H9 (cell line): Measurements from ENCODE around the gene MAP7D3. TPM values are rescaled to one million over a fixed set of nuclear protein-coding genes. Genes with fewer than 3 reads are reported as not detected.

ENCODE experiments used
- DNase-seq: peaks from one replicate; pipeline ENCODE4 v3.0.0-alpha.2; 2017
- H2AFZ ChIP-seq: one replicate; pipeline ENCODE4 v1.6.1; 2013; ENCODE audit warnings: mild to moderate bottlenecking, low read length, control low read depth, moderate library complexity
- H2AK5ac ChIP-seq: 2 replicates; pipeline ENCODE4 v1.6.1; 2013; ENCODE audit warnings: low read length, control low read depth, mixed read lengths; ENCODE audit not compliant: insufficient read length
- H2BK120ac ChIP-seq: one replicate; pipeline ENCODE4 v1.6.1; 2013; ENCODE audit warnings: low read depth, mild to moderate bottlenecking, low read length, control low read depth, inconsistent platforms; ENCODE audit not compliant: poor library complexity, severe bottlenecking
- H2BK12ac ChIP-seq: 2 replicates; pipeline ENCODE4 v1.6.1; 2013; ENCODE audit warnings: low read length, control low read depth, mixed read lengths, low read depth; ENCODE audit not compliant: insufficient read length
- H2BK15ac ChIP-seq: 2 replicates; pipeline ENCODE4 v1.6.1; 2013; ENCODE audit warnings: low read depth, low read length, control low read depth
- H2BK20ac ChIP-seq: one replicate; pipeline ENCODE4 v1.6.1; 2013; ENCODE audit warnings: low read depth, mild to moderate bottlenecking, low read length, control low read depth, inconsistent platforms; ENCODE audit not compliant: poor library complexity, severe bottlenecking
- H2BK5ac ChIP-seq: 2 replicates; pipeline ENCODE4 v1.6.1; 2013; ENCODE audit warnings: low read length, control low read depth, mixed read lengths; ENCODE audit not compliant: insufficient read length
- H3K14ac ChIP-seq: 2 replicates; pipeline ENCODE4 v1.6.1; 2013; ENCODE audit warnings: low read length, control low read depth; ENCODE audit not compliant: insufficient read depth
- H3K18ac ChIP-seq: 2 replicates; pipeline ENCODE4 v1.6.1; 2013; ENCODE audit warnings: low read depth, mild to moderate bottlenecking, mixed read lengths, low read length, control low read depth; ENCODE audit not compliant: insufficient read length
- H3K23ac ChIP-seq: 2 replicates; pipeline ENCODE4 v1.6.1; 2013; ENCODE audit warnings: low read length, control low read depth, mixed read lengths, low read depth; ENCODE audit not compliant: insufficient read length
- H3K23me2 ChIP-seq: 2 replicates; pipeline ENCODE4 v1.6.1; 2013; ENCODE audit warnings: low read depth, mild to moderate bottlenecking, mixed read lengths, low read length, control low read depth; ENCODE audit not compliant: insufficient read length, poor library complexity, severe bottlenecking
- H3K27ac ChIP-seq: 2 replicates; pipeline ENCODE4 v1.5.1; 2013; ENCODE audit warnings: low read length, control low read depth, mixed read lengths, low read depth; ENCODE audit not compliant: insufficient read length
- H3K27me3 ChIP-seq: 2 replicates; pipeline ENCODE4 v1.6.1; 2013; ENCODE audit warnings: low read length, control low read depth, inconsistent platforms; ENCODE audit not compliant: insufficient read depth
- H3K4ac ChIP-seq: 2 replicates; pipeline ENCODE4 v1.6.1; 2013; ENCODE audit warnings: low read depth, mild to moderate bottlenecking, control low read depth, inconsistent platforms, low read length, moderate library complexity
- H3K4me1 ChIP-seq: 2 replicates; pipeline ENCODE4 v1.6.1; 2013; ENCODE audit warnings: low read length, control low read depth, inconsistent platforms; ENCODE audit not compliant: insufficient read depth
- H3K4me2 ChIP-seq: 2 replicates; pipeline ENCODE4 v1.6.1; 2013; ENCODE audit warnings: low read length, control low read depth, mixed read lengths; ENCODE audit not compliant: insufficient read length, insufficient read depth
- H3K56ac ChIP-seq: 2 replicates; pipeline ENCODE4 v1.6.1; 2013; ENCODE audit warnings: low read depth, mild to moderate bottlenecking, mixed read lengths, low read length, control low read depth; ENCODE audit not compliant: insufficient read length
- H3K79me1 ChIP-seq: 2 replicates; pipeline ENCODE4 v1.6.1; 2013; ENCODE audit warnings: low read depth, mild to moderate bottlenecking, moderate library complexity, low read length, control low read depth, inconsistent platforms; ENCODE audit not compliant: insufficient read depth, poor library complexity, severe bottlenecking
- H3K79me2 ChIP-seq: 2 replicates; pipeline ENCODE4 v1.6.1; 2013; ENCODE audit warnings: low read length, control low read depth, inconsistent platforms; ENCODE audit not compliant: insufficient read depth
- H3K9ac ChIP-seq: 2 replicates; pipeline ENCODE4 v1.6.1; 2013; ENCODE audit warnings: low read length, control low read depth, mixed read lengths; ENCODE audit not compliant: insufficient read length; ENCODE audit errors: extremely low read depth
- H3K9me3 ChIP-seq: one replicate; pipeline ENCODE4 v1.6.1; 2013; ENCODE audit warnings: low read depth, low read length, inconsistent platforms; ENCODE audit not compliant: control insufficient read depth
- H3T11ph ChIP-seq: one replicate; pipeline ENCODE4 v1.6.1; 2013; ENCODE audit warnings: mild to moderate bottlenecking, low read length, control low read depth, inconsistent platforms
- H4K20me1 ChIP-seq: one replicate; pipeline ENCODE4 v1.6.1; 2013; ENCODE audit not compliant: control insufficient read depth, insufficient read length, insufficient read depth
- H4K5ac ChIP-seq: 2 replicates; pipeline ENCODE4 v1.6.1; 2013; ENCODE audit warnings: low read depth, mild to moderate bottlenecking, mixed read lengths, low read length, control low read depth; ENCODE audit not compliant: insufficient read length
- H4K8ac ChIP-seq: replicated peaks from 2 replicates; pipeline ENCODE4 v1.6.1; 2013; ENCODE audit warnings: low read length, control low read depth, mixed read lengths, low read depth; ENCODE audit not compliant: insufficient read length
- H4K91ac ChIP-seq: 2 replicates; pipeline ENCODE4 v1.6.1; 2013; ENCODE audit warnings: low read depth, mild to moderate bottlenecking, moderate library complexity, mixed read lengths, low read length, control low read depth; ENCODE audit not compliant: insufficient read length
- H3K27ac Mint-ChIP-seq, 3 experiments: 2 replicates in 2 of 3; 3 replicates in 1 of 3; pipeline ENCODE4 v1.8.0; 2020 to 2021; ENCODE audit warnings: mixed read lengths in 3 of 3, mild to moderate bottlenecking in 1 of 3, moderate library complexity in 1 of 3
- H3K27me3 Mint-ChIP-seq: 2 replicates; pipeline ENCODE4 v1.8.0; 2021; ENCODE audit warnings: low read depth, mild to moderate bottlenecking, moderate library complexity, mixed read lengths
- H3K36me3 Mint-ChIP-seq, 3 experiments: 2 replicates in 2 of 3; 3 replicates in 1 of 3; pipeline ENCODE4 v1.8.0; 2020 to 2021; ENCODE audit warnings: low read depth in 3 of 3, mixed read lengths in 3 of 3; ENCODE audit not compliant: insufficient read depth in 1 of 3
- H3K4me1 Mint-ChIP-seq, 2 experiments: 2 replicates each; pipeline ENCODE4 v1.8.0; 2020; ENCODE audit warnings: mixed read lengths in 2 of 2
- H3K4me3 Mint-ChIP-seq, 2 experiments: 2 replicates in 1 of 2; 3 replicates in 1 of 2; pipeline ENCODE4 v1.8.0; 2020 to 2021; ENCODE audit warnings: mild to moderate bottlenecking in 2 of 2, mixed read lengths in 2 of 2, moderate library complexity in 1 of 2
- H3K9me3 Mint-ChIP-seq, 2 experiments: 2 replicates in 1 of 2; 3 replicates in 1 of 2; pipeline ENCODE4 v1.8.0; 2020; ENCODE audit warnings: mild to moderate bottlenecking in 2 of 2, mixed read lengths in 2 of 2, moderate library complexity in 1 of 2
- WGBS: extraction: QIAGEN DNeasy Blood & Tissue Kit; methylation state at CpG from one replicate; pipeline ENCODE4 v1.1.7; 2013; ENCODE audit warnings: missing lambda C conversion rate, low lambda C conversion rate, mixed read lengths; ENCODE audit not compliant: insufficient read length; ENCODE audit errors: extremely low coverage; 5-methylcytosine and 5-hydroxymethylcytosine counted together
- total RNA-seq: library from RNA; stranded (reverse); gene quantifications from 2 replicates; pipeline ENCODE4 v1.2.1, GENCODE V29; 2021
- TF ChIP-seq, protein P1 (sequence below): fragments of 200-600 bp; sonication (generic); conservative IDR thresholded peaks from 3 replicates; pipeline ENCODE4 v1.8.0; 2021; ENCODE audit warnings: antibody characterized with exemption, mild to moderate bottlenecking

MAP7D3 gene
- total RNA-seq, 1 experiment from 2014 or later: 15.2 TPM

DNA sequence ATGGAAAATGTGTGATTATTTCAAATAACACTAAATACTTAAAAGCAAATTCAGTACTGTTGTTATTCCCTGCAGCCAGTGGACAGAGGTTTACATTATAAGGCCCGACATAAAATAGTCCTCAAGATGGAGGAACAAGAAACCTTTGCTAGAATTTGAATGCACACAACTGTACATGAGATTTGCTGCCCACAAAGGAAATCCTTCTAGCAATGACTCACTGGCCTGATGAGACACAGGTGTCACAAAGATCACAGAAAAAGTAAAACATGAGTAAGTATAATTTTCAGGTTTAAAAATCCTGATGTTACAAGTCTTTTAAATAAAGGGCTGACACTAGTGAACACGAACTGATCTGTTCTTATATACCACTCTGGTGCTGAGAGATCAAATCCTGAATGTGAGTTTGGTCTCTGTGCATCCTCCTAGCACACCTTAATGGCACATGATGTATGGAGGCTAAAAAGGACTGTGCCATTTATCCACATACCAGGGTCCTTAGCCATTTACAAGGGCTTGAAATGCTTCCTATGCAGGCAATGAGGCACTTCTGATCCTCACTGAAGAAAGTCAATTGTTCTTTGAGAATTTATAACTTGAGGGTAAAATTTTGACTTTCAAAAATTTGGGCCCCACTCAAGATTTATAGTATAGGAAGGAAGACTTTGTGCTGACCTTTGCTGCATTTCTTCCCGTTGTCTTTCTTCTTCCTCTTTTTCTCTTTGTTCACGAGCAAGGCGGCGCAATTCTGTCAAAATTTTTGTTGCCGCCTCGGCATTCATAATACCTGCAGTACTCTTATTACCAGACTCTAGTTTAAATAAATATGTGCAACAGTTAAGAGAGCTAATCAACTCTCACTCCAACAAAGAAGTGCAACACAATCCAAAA lies 23.0 kb downstream of the MAP7D3 start:
- peaks cover 24 to 68% (median 62%) of the 10 kb centered on the region in 3 experiments for H3K36me3 Mint-ChIP-seq
- Histone ChIP-seq H3K79me1 (no peaks in the 10 kb centered on the region), H3K23me2 (no peaks in the 10 kb centered on the region), H2BK15ac (no peak overlapping the region), H4K91ac (no peak overlapping the region), H2BK120ac (no peak overlapping the region), H3K27me3 (no peaks in the 10 kb centered on the region), H3K14ac (no peak overlapping the region), H2BK5ac (no peak overlapping the region), H3K4me2 (no peak overlapping the region), H4K5ac (no peak overlapping the region), H3K9ac (no peak overlapping the region), H2BK12ac (no peak overlapping the region), H3K18ac (no peak overlapping the region), H4K8ac (no peak overlapping the region), H3T11ph (no peak overlapping the region), H3K79me2 (no peaks in the 10 kb centered on the region), H4K20me1 (no peaks in the 10 kb centered on the region), H3K4ac (no peak overlapping the region), H2AFZ (no peak overlapping the region), H3K4me1 (no peaks in the 10 kb centered on the region), H2AK5ac (no peak overlapping the region), H3K23ac (no peak overlapping the region), H3K56ac (no peak overlapping the region), H3K27ac (no peak overlapping the region), H2BK20ac (no peak overlapping the region), H3K9me3 (peaks cover 29% of the 10 kb centered on the region)
- TF ChIP-seq, protein P1, sequence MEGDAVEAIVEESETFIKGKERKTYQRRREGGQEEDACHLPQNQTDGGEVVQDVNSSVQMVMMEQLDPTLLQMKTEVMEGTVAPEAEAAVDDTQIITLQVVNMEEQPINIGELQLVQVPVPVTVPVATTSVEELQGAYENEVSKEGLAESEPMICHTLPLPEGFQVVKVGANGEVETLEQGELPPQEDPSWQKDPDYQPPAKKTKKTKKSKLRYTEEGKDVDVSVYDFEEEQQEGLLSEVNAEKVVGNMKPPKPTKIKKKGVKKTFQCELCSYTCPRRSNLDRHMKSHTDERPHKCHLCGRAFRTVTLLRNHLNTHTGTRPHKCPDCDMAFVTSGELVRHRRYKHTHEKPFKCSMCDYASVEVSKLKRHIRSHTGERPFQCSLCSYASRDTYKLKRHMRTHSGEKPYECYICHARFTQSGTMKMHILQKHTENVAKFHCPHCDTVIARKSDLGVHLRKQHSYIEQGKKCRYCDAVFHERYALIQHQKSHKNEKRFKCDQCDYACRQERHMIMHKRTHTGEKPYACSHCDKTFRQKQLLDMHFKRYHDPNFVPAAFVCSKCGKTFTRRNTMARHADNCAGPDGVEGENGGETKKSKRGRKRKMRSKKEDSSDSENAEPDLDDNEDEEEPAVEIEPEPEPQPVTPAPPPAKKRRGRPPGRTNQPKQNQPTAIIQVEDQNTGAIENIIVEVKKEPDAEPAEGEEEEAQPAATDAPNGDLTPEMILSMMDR: no peak
- H3K27ac Mint-ChIP-seq: no peak overlapping the region
- H3K27me3 Mint-ChIP-seq: no peaks in the 10 kb centered on the region
- WGBS: no CpG with 5 or more reads among the region's 8 CpGs
- peaks cover 49 to 64% of the 10 kb centered on the region in 2 experiments for H3K9me3 Mint-ChIP-seq
- DNase-seq: no peak
- no peak overlapping the region for H3K4me3 Mint-ChIP-seq
- H3K4me1 Mint-ChIP-seq: peaks cover 0 to 4% of the 10 kb centered on the region in 2 experiments; a peak in 1 of 4 replicates
